C4-2B (cell line): ENCODE results near the gene ALOX15B.

Experiments used
- CTCF ChIP-seq: fragments of 450-650 bp; conservative IDR thresholded peaks from 2 replicates; pipeline ENCODE4 v1.5.1; 2017; ENCODE audit warnings: mild to moderate bottlenecking
- ZFX ChIP-seq: fragments of 450-650 bp; IDR thresholded peaks from 2 replicates; pipeline ENCODE4 v1.6.1; 2017

- TF ChIP-seq CTCF (no peak), ZFX (no peak)
Measured at GRCh38 chr17:8018436-8018835, 20.4 kb upstream of the ALOX15B start.
